ENCODE results near the gene PXT1. TPM values are rescaled to one million over a fixed set of nuclear protein-coding genes. Genes with fewer than 3 reads are reported as not detected.

The PXT1 gene
- polyA plus RNA-seq, 1 experiment, result not detected

DNA sequence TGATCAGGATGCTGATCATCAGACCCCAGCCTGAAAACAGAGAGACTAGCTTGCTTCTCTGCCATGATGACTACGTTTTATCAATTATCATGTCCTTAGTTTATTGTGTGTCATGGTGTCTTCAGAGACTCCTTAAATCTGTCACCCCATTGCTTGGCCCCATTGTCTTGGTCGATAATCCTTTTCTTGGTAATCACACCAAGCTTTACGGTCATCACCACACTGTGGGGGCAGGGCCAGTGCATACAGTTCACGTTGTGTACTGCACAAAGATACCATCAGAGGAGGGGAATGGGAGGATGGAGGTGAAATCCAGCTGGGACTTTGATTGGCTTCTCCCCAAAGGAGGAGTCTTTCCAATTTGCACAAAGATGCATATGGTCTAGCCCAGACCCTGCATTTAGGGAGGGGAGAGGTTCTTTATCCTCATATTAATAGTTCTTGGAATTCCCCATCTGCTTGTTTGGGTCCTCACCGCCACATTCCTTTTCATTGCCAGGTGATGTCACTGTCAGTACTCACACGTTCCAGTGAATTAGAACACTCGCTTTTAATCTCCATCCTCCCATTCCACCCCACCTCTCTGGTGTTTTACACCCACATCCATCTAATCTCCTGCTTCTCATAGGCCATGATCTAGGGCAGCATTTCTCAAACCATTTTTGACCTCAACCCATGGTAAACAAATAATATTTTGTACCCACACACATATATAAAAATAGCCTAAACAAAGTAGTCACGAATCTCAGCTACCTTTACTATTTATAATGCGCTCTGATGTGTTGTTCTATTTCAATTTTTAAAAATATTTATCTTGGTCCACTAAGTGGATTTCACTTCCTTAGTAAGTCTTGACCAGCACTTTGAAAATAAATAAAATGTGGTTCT is 60.9 kb downstream of the PXT1 start:
- POLR2A ChIA-PET, result interaction anchor here (0.6 kb wide), 1 partner anchor 520 kb away, joined by 5 read pairs; no protein-coding TSS in a partner anchor
- Histone ChIP-seq H3K27me3 (ENCODE audit: control insufficient read depth, insufficient read depth, low read length) (peaks cover 32% of the 10 kb centered on the region), H3K4me3 (ENCODE audit: low read depth, low read length) (no peak overlapping the region), H3K27ac (ENCODE audit: low read depth, low read length) (no peak overlapping the region), H3K9me3 (ENCODE audit: control insufficient read depth, insufficient read depth, low read length) (no peaks in the 10 kb centered on the region)
- TF ChIP-seq, protein P1, sequence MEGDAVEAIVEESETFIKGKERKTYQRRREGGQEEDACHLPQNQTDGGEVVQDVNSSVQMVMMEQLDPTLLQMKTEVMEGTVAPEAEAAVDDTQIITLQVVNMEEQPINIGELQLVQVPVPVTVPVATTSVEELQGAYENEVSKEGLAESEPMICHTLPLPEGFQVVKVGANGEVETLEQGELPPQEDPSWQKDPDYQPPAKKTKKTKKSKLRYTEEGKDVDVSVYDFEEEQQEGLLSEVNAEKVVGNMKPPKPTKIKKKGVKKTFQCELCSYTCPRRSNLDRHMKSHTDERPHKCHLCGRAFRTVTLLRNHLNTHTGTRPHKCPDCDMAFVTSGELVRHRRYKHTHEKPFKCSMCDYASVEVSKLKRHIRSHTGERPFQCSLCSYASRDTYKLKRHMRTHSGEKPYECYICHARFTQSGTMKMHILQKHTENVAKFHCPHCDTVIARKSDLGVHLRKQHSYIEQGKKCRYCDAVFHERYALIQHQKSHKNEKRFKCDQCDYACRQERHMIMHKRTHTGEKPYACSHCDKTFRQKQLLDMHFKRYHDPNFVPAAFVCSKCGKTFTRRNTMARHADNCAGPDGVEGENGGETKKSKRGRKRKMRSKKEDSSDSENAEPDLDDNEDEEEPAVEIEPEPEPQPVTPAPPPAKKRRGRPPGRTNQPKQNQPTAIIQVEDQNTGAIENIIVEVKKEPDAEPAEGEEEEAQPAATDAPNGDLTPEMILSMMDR (IDR thresholded peaks at IDR 0.05; ENCODE audit: low read depth, low read length), result no peak
- CTCF ChIA-PET, result interaction anchor here (0.5 to 0.7 kb wide), 2 partner anchors 36 to 378 kb away, joined by 3 to 4 read pairs; no protein-coding TSS in a partner anchor
- DNase-seq (ENCODE audit: low read depth, low spot score), result no peak

DNA sequence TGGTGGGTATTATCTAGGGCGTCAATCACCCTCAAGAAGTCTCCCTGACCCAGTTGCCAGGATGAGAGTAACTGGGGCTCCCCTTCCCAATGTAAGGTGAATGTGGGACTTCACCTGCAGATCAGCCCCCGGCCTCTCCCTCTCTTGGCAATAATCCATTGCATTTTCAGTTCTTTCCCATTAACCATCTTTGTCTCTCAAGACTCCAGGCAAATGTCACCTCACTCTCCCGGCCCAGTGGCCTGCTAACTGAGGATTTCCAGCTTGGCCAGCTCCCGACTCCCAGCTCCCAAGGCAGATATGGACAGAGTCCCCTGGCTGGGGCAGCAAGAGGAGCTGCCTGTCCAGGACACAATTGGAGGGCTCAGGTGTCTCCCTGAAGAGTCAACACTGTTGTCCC is 62.5 kb downstream of the PXT1 start:
- Histone ChIP-seq H3K9me3 (ENCODE audit: control insufficient read depth, insufficient read depth, low read length) (no peaks in the 10 kb centered on the region), H3K27ac (ENCODE audit: low read depth, low read length) (no peak overlapping the region), H3K4me3 (ENCODE audit: low read depth, low read length) (no peak overlapping the region), H3K27me3 (ENCODE audit: control insufficient read depth, insufficient read depth, low read length) (peaks cover 33% of the 10 kb centered on the region)
- CTCF ChIA-PET, result no interaction called here
- DNase-seq (ENCODE audit: low read depth, low spot score), result no peak
- TF ChIP-seq, protein P1 (IDR thresholded peaks at IDR 0.05; ENCODE audit: low read depth, low read length), result no peak
- POLR2A ChIA-PET, result no interaction called here

GRCh38 chr6:36378936-36379335 is 63.7 kb downstream of the PXT1 start:
- Histone ChIP-seq H3K27ac (ENCODE audit: low read depth, low read length) (no peak overlapping the region), H3K9me3 (ENCODE audit: control insufficient read depth, insufficient read depth, low read length) (no peaks in the 10 kb centered on the region), H3K27me3 (ENCODE audit: control insufficient read depth, insufficient read depth, low read length) (peaks cover 39% of the 10 kb centered on the region), H3K4me3 (ENCODE audit: low read depth, low read length) (no peak overlapping the region)
- TF ChIP-seq, protein P1 (IDR thresholded peaks at IDR 0.05; ENCODE audit: low read depth, low read length), result no peak
- CTCF ChIA-PET, result no interaction called here
- POLR2A ChIA-PET, result no interaction called here
- DNase-seq (ENCODE audit: low read depth, low spot score), result no peak

DNA sequence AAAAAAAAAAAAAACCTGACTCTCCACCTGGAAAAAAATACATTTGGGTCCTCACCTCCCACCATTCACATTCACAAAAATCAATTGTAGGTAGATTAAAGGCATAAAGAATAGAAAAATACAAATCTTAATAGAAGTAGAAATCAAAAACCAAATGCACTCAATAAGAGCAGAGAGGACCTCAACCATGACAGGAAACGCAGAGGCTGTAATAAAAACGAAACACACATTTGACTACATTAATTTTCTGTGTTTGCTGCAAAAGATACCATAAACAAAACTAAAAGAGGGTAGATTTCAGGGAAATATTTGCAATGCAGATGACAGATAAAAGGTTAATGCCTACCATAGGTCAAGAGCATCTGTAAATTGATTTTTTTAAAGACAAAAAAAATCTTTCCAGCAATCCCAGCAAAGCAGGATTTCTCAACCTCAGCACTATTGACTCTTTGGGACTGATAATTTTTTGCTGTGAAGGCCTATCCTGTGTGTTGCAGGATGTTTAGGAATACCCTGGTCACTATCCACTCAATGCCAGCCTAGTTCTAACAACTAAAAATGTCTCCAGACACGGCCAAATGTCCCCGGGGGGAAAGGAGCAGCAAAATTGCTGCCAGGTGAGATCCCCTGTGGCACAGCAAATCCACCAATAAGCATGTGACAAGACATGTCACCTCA is 64.3 kb downstream of the PXT1 start:
- ChIA-PET POLR2A (no interaction called here), CTCF (no interaction called here)
- no peaks in the 10 kb centered on the region for H3K9me3 ChIP-seq (ENCODE audit: control insufficient read depth, insufficient read depth, low read length)
- DNase-seq (ENCODE audit: low read depth, low spot score), result no peak
- H3K27me3 ChIP-seq (ENCODE audit: control insufficient read depth, insufficient read depth, low read length), result peaks cover 44% of the 10 kb centered on the region
- TF ChIP-seq, protein P1 (IDR thresholded peaks at IDR 0.05; ENCODE audit: low read depth, low read length), result no peak
- no peak overlapping the region for H3K27ac ChIP-seq (ENCODE audit: low read depth, low read length)
- no peak overlapping the region for H3K4me3 ChIP-seq (ENCODE audit: low read depth, low read length)

GRCh38 chr6:36377594-36377993 is 65.1 kb downstream of the PXT1 start:
- ChIA-PET POLR2A (no interaction called here), CTCF (no interaction called here)
- Histone ChIP-seq H3K27me3 (ENCODE audit: control insufficient read depth, insufficient read depth, low read length) (peaks cover 46% of the 10 kb centered on the region), H3K27ac (ENCODE audit: low read depth, low read length) (no peak overlapping the region), H3K9me3 (ENCODE audit: control insufficient read depth, insufficient read depth, low read length) (no peaks in the 10 kb centered on the region), H3K4me3 (ENCODE audit: low read depth, low read length) (no peak overlapping the region)
- DNase-seq (ENCODE audit: low read depth, low spot score), result no peak
- TF ChIP-seq, protein P1 (IDR thresholded peaks at IDR 0.05; ENCODE audit: low read depth, low read length), result no peak

All from AG04450 (cell line).